ENCODE measurements around the gene GPR108. TPM values are rescaled to one million over a fixed set of nuclear protein-coding genes. Genes with fewer than 3 reads are reported as not detected.
"Not testable (repeated sequence)": the region's sequence is repeated elsewhere in the genome, so short reads cannot be mapped to it uniquely, and the experiment has no call there.

The GPR108 gene
- polyA plus RNA-seq, 2 donors = 55.8 to 93.8 TPM

GRCh38 chr19:6772028-6772865, 34.9 kb upstream of the GPR108 start, which contains the start of gene VAV1:
Gene VAV1, plus strand, starts transcription at chr19:6772708. Its CDS starts 100 bp downstream, at chr19:6772808.
- Histone ChIP-seq H3K9me3 (ENCODE audit: control insufficient read depth in 2 of 2, insufficient read depth in 1 of 2, low read depth in 1 of 2, low read length in 1 of 2) (no peaks in the 10 kb centered on the region), H3K4me1 (ENCODE audit: control insufficient read depth in 2 of 2, insufficient read depth in 2 of 2, low read length in 1 of 2) (peaks cover 0 to 3% of the 10 kb centered on the region in 2 donors), H3K27me3 (ENCODE audit: control insufficient read depth in 1 of 2, insufficient read depth in 2 of 2, low read length in 2 of 2) (no peaks in the 10 kb centered on the region), H3K36me3 (ENCODE audit: control insufficient read depth in 2 of 2, insufficient read depth in 2 of 2, low read length in 1 of 2) (no peaks in the 10 kb centered on the region), H3K27ac (ENCODE audit: low read depth in 2 of 2, low read length in 1 of 2) (no peak within 1 kb of the TSS), H3K4me3 (ENCODE audit: low read depth in 1 of 2, low read length in 2 of 2) (peak within 1 kb of the TSS; percentile 26 to 58)
- 38 to 41% methylated on average over 24 to 25 of the region's 25 CpGs for WGBS, 2 donors

DNA sequence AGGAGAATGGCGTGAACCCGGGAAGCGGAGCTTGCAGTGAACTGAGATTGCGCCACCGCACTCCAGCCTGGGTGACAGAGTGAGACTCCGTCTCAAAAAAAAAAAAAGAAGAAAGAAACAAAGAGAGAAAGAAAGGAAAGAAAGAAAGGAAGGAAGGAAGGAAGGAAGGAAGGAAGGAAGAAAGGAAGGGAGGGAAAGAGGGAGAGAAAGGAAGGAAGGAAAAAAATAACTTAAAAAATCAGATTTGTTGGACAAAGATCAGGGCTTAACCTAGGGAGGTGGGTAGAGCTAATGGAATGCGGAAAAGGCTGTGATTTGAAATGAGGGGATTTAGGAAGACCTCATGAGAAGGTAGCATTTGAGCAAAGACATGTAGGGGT, 34.3 kb upstream of the GPR108 start:
- H3K9me3 ChIP-seq (ENCODE audit: control insufficient read depth in 2 of 2, insufficient read depth in 1 of 2, low read depth in 1 of 2, low read length in 1 of 2); H3K27ac ChIP-seq (ENCODE audit: low read depth in 2 of 2, low read length in 1 of 2): not testable (repeated sequence)
- WGBS, 2 donors = 87 to 94% methylated on average over 7 of the region's 7 CpGs

GRCh38 chr19:6769006-6769619, 31.7 kb upstream of the GPR108 start:
- no peak overlapping the region for H3K27ac ChIP-seq (ENCODE audit: low read depth in 2 of 2, low read length in 1 of 2)
- H3K27me3 ChIP-seq (ENCODE audit: control insufficient read depth in 1 of 2, insufficient read depth in 2 of 2, low read length in 2 of 2) = no peaks in the 10 kb centered on the region
- H3K36me3 ChIP-seq (ENCODE audit: control insufficient read depth in 2 of 2, insufficient read depth in 2 of 2, low read length in 1 of 2) = no peaks in the 10 kb centered on the region
- H3K4me3 ChIP-seq (ENCODE audit: low read depth in 1 of 2, low read length in 2 of 2) = no peak overlapping the region
- peaks cover 3% of the 10 kb centered on the region in 2 donors for H3K4me1 ChIP-seq (ENCODE audit: control insufficient read depth in 2 of 2, insufficient read depth in 2 of 2, low read length in 1 of 2)
- H3K9me3 ChIP-seq (ENCODE audit: control insufficient read depth in 2 of 2, insufficient read depth in 1 of 2, low read depth in 1 of 2, low read length in 1 of 2) = no peaks in the 10 kb centered on the region
- WGBS, 2 donors = 57 to 61% methylated on average over 11 of the region's 11 CpGs

More for the DNA sequence above, 34.3 kb upstream of the GPR108 start:
- H3K36me3 ChIP-seq (ENCODE audit: control insufficient read depth in 2 of 2, insufficient read depth in 2 of 2, low read length in 1 of 2); H3K4me3 ChIP-seq (ENCODE audit: low read depth in 1 of 2, low read length in 2 of 2); H3K4me1 ChIP-seq (ENCODE audit: control insufficient read depth in 2 of 2, insufficient read depth in 2 of 2, low read length in 1 of 2); H3K27me3 ChIP-seq (ENCODE audit: control insufficient read depth in 1 of 2, insufficient read depth in 2 of 2, low read length in 2 of 2): not testable (repeated sequence)

GRCh38 chr19:6768236-6768785, 30.9 kb upstream of the GPR108 start:
- H3K27ac ChIP-seq (ENCODE audit: low read depth in 2 of 2, low read length in 1 of 2) = peak overlapping the region; percentile 52 to 77
- no peaks in the 10 kb centered on the region for H3K9me3 ChIP-seq (ENCODE audit: control insufficient read depth in 2 of 2, insufficient read depth in 1 of 2, low read depth in 1 of 2, low read length in 1 of 2)
- H3K4me1 ChIP-seq (ENCODE audit: control insufficient read depth in 2 of 2, insufficient read depth in 2 of 2, low read length in 1 of 2) = peaks cover 3% of the 10 kb centered on the region in 2 donors
- H3K36me3 ChIP-seq (ENCODE audit: control insufficient read depth in 2 of 2, insufficient read depth in 2 of 2, low read length in 1 of 2) = peaks cover 0 to 2% of the 10 kb centered on the region in 2 donors
- 49 to 65% methylated on average over 7 to 8 of the region's 8 CpGs for WGBS, 2 donors
- no peak overlapping the region for H3K4me3 ChIP-seq (ENCODE audit: low read depth in 1 of 2, low read length in 2 of 2)
- no peaks in the 10 kb centered on the region for H3K27me3 ChIP-seq (ENCODE audit: control insufficient read depth in 1 of 2, insufficient read depth in 2 of 2, low read length in 2 of 2)

GRCh38 chr19:6767357-6768235, 30.2 kb upstream of the GPR108 start, which contains the start of gene SH2D3A:
Gene SH2D3A, minus strand, starts transcription at chr19:6767435. Its CDS starts 3,687 bp downstream, at chr19:6763748.
- Histone ChIP-seq H3K36me3 (ENCODE audit: control insufficient read depth in 2 of 2, insufficient read depth in 2 of 2, low read length in 1 of 2) (peaks cover 0 to 2% of the 10 kb centered on the region in 2 donors), H3K27ac (ENCODE audit: low read depth in 2 of 2, low read length in 1 of 2) (peak within 1 kb of the TSS; percentile 91 to 98), H3K4me1 (ENCODE audit: control insufficient read depth in 2 of 2, insufficient read depth in 2 of 2, low read length in 1 of 2) (peaks cover 3% of the 10 kb centered on the region in 2 donors), H3K27me3 (ENCODE audit: control insufficient read depth in 1 of 2, insufficient read depth in 2 of 2, low read length in 2 of 2) (no peaks in the 10 kb centered on the region), H3K4me3 (ENCODE audit: low read depth in 1 of 2, low read length in 2 of 2) (peak within 1 kb of the TSS; percentile 60 to 64), H3K9me3 (ENCODE audit: control insufficient read depth in 2 of 2, insufficient read depth in 1 of 2, low read depth in 1 of 2, low read length in 1 of 2) (no peaks in the 10 kb centered on the region)
- WGBS, 2 donors = 2 to 3% methylated on average over 43 to 47 of the region's 47 CpGs

- Histone ChIP-seq H3K4me3 (ENCODE audit: low read depth in 1 of 2, low read length in 2 of 2) (peak overlapping the region; percentile 60 to 64), H3K36me3 (ENCODE audit: control insufficient read depth in 2 of 2, insufficient read depth in 2 of 2, low read length in 1 of 2) (peaks cover 0 to 2% of the 10 kb centered on the region in 2 donors), H3K27me3 (ENCODE audit: control insufficient read depth in 1 of 2, insufficient read depth in 2 of 2, low read length in 2 of 2) (no peaks in the 10 kb centered on the region), H3K27ac (ENCODE audit: low read depth in 2 of 2, low read length in 1 of 2) (peak overlapping the region; percentile 91 to 98), H3K4me1 (ENCODE audit: control insufficient read depth in 2 of 2, insufficient read depth in 2 of 2, low read length in 1 of 2) (peaks cover 3% of the 10 kb centered on the region in 2 donors), H3K9me3 (ENCODE audit: control insufficient read depth in 2 of 2, insufficient read depth in 1 of 2, low read depth in 1 of 2, low read length in 1 of 2) (no peaks in the 10 kb centered on the region)
- 2% methylated on average over 15 of the region's 15 CpGs for WGBS, 2 donors
Measured at GRCh38 chr19:6767081-6767356, 29.6 kb upstream of the GPR108 start.

GRCh38 chr19:6766357-6767080, 29.1 kb upstream of the GPR108 start:
- Histone ChIP-seq H3K27ac (ENCODE audit: low read depth in 2 of 2, low read length in 1 of 2) (peak overlapping the region; percentile 91 to 98), H3K9me3 (ENCODE audit: control insufficient read depth in 2 of 2, insufficient read depth in 1 of 2, low read depth in 1 of 2, low read length in 1 of 2) (no peaks in the 10 kb centered on the region), H3K4me1 (ENCODE audit: control insufficient read depth in 2 of 2, insufficient read depth in 2 of 2, low read length in 1 of 2) (peaks cover 3% of the 10 kb centered on the region in 2 donors), H3K4me3 (ENCODE audit: low read depth in 1 of 2, low read length in 2 of 2) (peak overlapping the region; percentile 60 to 64), H3K36me3 (ENCODE audit: control insufficient read depth in 2 of 2, insufficient read depth in 2 of 2, low read length in 1 of 2) (peaks cover 0 to 2% of the 10 kb centered on the region in 2 donors), H3K27me3 (ENCODE audit: control insufficient read depth in 1 of 2, insufficient read depth in 2 of 2, low read length in 2 of 2) (no peaks in the 10 kb centered on the region)
- WGBS, 2 donors = 18 to 20% methylated on average over 16 of the region's 16 CpGs

GRCh38 chr19:6765738-6766356, 28.5 kb upstream of the GPR108 start:
- Histone ChIP-seq H3K9me3 (ENCODE audit: control insufficient read depth in 2 of 2, insufficient read depth in 1 of 2, low read depth in 1 of 2, low read length in 1 of 2) (no peaks in the 10 kb centered on the region), H3K4me3 (ENCODE audit: low read depth in 1 of 2, low read length in 2 of 2) (peak overlapping the region; percentile 60 to 64), H3K27ac (ENCODE audit: low read depth in 2 of 2, low read length in 1 of 2) (peak overlapping the region; percentile 91 to 98), H3K27me3 (ENCODE audit: control insufficient read depth in 1 of 2, insufficient read depth in 2 of 2, low read length in 2 of 2) (no peaks in the 10 kb centered on the region), H3K36me3 (ENCODE audit: control insufficient read depth in 2 of 2, insufficient read depth in 2 of 2, low read length in 1 of 2) (peaks cover 0 to 2% of the 10 kb centered on the region in 2 donors), H3K4me1 (ENCODE audit: control insufficient read depth in 2 of 2, insufficient read depth in 2 of 2, low read length in 1 of 2) (peaks cover 3% of the 10 kb centered on the region in 2 donors)
- WGBS, 2 donors = 21 to 23% methylated on average over 8 of the region's 8 CpGs
